B cell (primary cell): ENCODE measurements around the gene MVD. TPM values are rescaled to one million over a fixed set of nuclear protein-coding genes. Genes with fewer than 3 reads are reported as not detected.

ENCODE experiments used
- ATAC-seq: fragments of 200-7000 bp; cut with Tn5 transposase; one replicate; pipeline ENCODE4 v1.10.0; 2021; ENCODE audit warnings: low read depth, mild to moderate bottlenecking, moderate number of reproducible peaks, moderate library complexity
- CTCF ChIA-PET: fragments of 350-600 bp; sonication (Branson Sonifier 250); formaldehyde crosslinking; loops from one replicate; lab custom pipeline; 2021; ENCODE audit warnings: antibody characterized with exemption, inconsistent platforms; lab: Charles Lee
- POLR2A ChIA-PET: fragments of 350-600 bp; sonication (Branson Sonifier 250); formaldehyde crosslinking; loops from one replicate; lab custom pipeline; 2021; ENCODE audit warnings: antibody characterized with exemption; lab: Charles Lee
- DNase-seq: peaks from one replicate; pipeline ENCODE4 v3.0.0; 2013
- H2AFZ ChIP-seq: 2 replicates; pipeline ENCODE4 v1.6.1; 2012; ENCODE audit warnings: mild to moderate bottlenecking, low read depth, low read length; ENCODE audit not compliant: insufficient read depth, poor library complexity, severe bottlenecking
- H3K27ac ChIP-seq, 2 donors: 1 replicate in 1 of 2; 2 replicates in 1 of 2; pipeline ENCODE4 v1.5.1; 2012 to 2013; ENCODE audit warnings: low read length in 2 of 2, mild to moderate bottlenecking in 2 of 2, moderate library complexity in 1 of 2
- H3K27me3 ChIP-seq, 4 experiments: fragments of 200-600 bp in 1 of 4; sonication (generic) in 1 of 4; replicated peaks in 1 of 4; 1 replicate in 2 of 4; 2 replicates in 2 of 4; pipeline versions ENCODE4 v1.6.1 to v1.7.0; 2013 to 2016; ENCODE audit warnings: low read length in 3 of 4, mild to moderate bottlenecking in 2 of 4, mixed read lengths in 1 of 4, moderate library complexity in 1 of 4; ENCODE audit not compliant: insufficient read depth in 4 of 4, control insufficient read depth in 3 of 4; ENCODE audit errors: control extremely low read depth in 1 of 4
- H3K36me3 ChIP-seq, 2 experiments: replicated peaks in 1 of 2; 1 replicate in 1 of 2; 2 replicates in 1 of 2; pipeline versions ENCODE4 v1.6.1 to v1.7.1; 2013; ENCODE audit warnings: low read length in 1 of 2; ENCODE audit not compliant: insufficient read depth in 2 of 2, control insufficient read depth in 1 of 2; ENCODE audit errors: control extremely low read depth in 1 of 2, extremely low read depth in 1 of 2
- H3K4me1 ChIP-seq, 2 donors: fragments of 200-600 bp in 1 of 2; sonication (generic) in 1 of 2; 1 replicate in 1 of 2; 2 replicates in 1 of 2; pipeline versions ENCODE4 v1.5.1 to v1.6.1; 2013 to 2017; ENCODE audit warnings: low read length in 2 of 2; ENCODE audit not compliant: control insufficient read depth in 2 of 2, insufficient read depth in 2 of 2
- H3K4me2 ChIP-seq: replicated peaks from 2 replicates; pipeline ENCODE3; 2012; ENCODE audit warnings: mild to moderate bottlenecking, low read depth, low read length; ENCODE audit not compliant: poor library complexity, severe bottlenecking
- H3K4me3 ChIP-seq, 5 experiments: fragments of 200-600 bp in 1 of 5; sonication (generic) in 1 of 5; 1 replicate in 3 of 5; 2 replicates in 2 of 5; pipeline versions ENCODE4 v1.5.1 to v1.7.0; 2011 to 2016; ENCODE audit warnings: low read length in 4 of 5, mild to moderate bottlenecking in 4 of 5, low read depth in 2 of 5, control low read depth in 1 of 5, moderate library complexity in 1 of 5; ENCODE audit not compliant: insufficient read depth in 1 of 5; ENCODE audit errors: control extremely low read depth in 1 of 5, extremely low read depth in 1 of 5
- H3K79me2 ChIP-seq: fragments of 200-600 bp; sonication (generic); one replicate; pipeline ENCODE4 v1.6.0; 2016; ENCODE audit warnings: low read length; ENCODE audit not compliant: control insufficient read depth, insufficient read depth
- H3K9ac ChIP-seq: fragments of 200-600 bp; sonication (generic); 2 replicates; pipeline ENCODE4 v1.6.1; 2017; ENCODE audit warnings: mild to moderate bottlenecking, low read length, moderate library complexity
- H3K9me3 ChIP-seq, 3 donors: one replicate each; pipeline versions ENCODE4 v1.6.1 to v1.7.1; 2013; ENCODE audit warnings: low read length in 2 of 3; ENCODE audit not compliant: control insufficient read depth in 2 of 3, insufficient read depth in 1 of 3; ENCODE audit errors: control extremely low read depth in 1 of 3
- H4K20me1 ChIP-seq: 2 replicates; pipeline ENCODE4 v1.6.0; 2012; ENCODE audit warnings: mild to moderate bottlenecking, low read length; ENCODE audit not compliant: insufficient read depth, control insufficient read depth, poor library complexity, severe bottlenecking
- H3K27ac Mint-ChIP-seq: one replicate; pipeline ENCODE4 v1.8.0; 2021; ENCODE audit warnings: mixed read lengths
- H3K27me3 Mint-ChIP-seq: one replicate; pipeline ENCODE4 v1.8.0; 2021; ENCODE audit warnings: mixed read lengths
- H3K4me1 Mint-ChIP-seq: one replicate; pipeline ENCODE4 v1.8.0; 2021; ENCODE audit warnings: mixed read lengths
- H3K4me3 Mint-ChIP-seq: one replicate; pipeline ENCODE4 v1.8.0; 2021; ENCODE audit warnings: mixed read lengths
- H3K9me3 Mint-ChIP-seq: one replicate; pipeline ENCODE4 v1.8.0; 2022; ENCODE audit warnings: mixed read lengths; ENCODE audit not compliant: insufficient read depth
- EZH2 ChIP-seq: IDR thresholded peaks from 2 replicates; pipeline ENCODE4 v1.6.1; 2012; ENCODE audit warnings: borderline replicate concordance, low read depth, mild to moderate bottlenecking, moderate library complexity, low read length; ENCODE audit not compliant: insufficient read depth, poor library complexity, severe bottlenecking
- WGBS: methylation state at CpG from one replicate; pipeline ENCODE4 v1.1.5; 2013; ENCODE audit warnings: missing lambda C conversion rate; ENCODE audit not compliant: insufficient coverage; 5-methylcytosine and 5-hydroxymethylcytosine counted together
- intact Hi-C: fragments of 100-400 bp; cut with micrococcal nuclease; formaldehyde crosslinking; loops from one replicate; pipeline ENCODE4 v1.10.0; 2022
- polyA plus RNA-seq: library from polyadenylated mRNA; depleted of rRNA; stranded (reverse); fragments of >200 nt; gene quantifications from 2 replicates; pipeline ENCODE4 v1.2.3, GENCODE V29; 2012
- total RNA-seq, 2 donors: library from RNA; stranded (reverse); fragments of 120-200 nt in 1 of 2; gene quantifications; 1 replicate in 1 of 2; 2 replicates in 1 of 2; pipeline versions ENCODE4 v1.2.3 to v1.2.4, GENCODE V29; 2013 to 2022
- TF ChIP-seq, protein P1 (sequence below): fragments of 200-600 bp; IDR thresholded peaks from one replicate; pipeline ENCODE4 v1.8.0; 2022; ENCODE audit warnings: antibody characterized with exemption, mild to moderate bottlenecking

Gene MVD
- total and polyA plus RNA-seq, 2 donors (not counting 1 experiment from before 2014, with no cell fraction given) = 40.9 to 95.4 TPM

DNA sequence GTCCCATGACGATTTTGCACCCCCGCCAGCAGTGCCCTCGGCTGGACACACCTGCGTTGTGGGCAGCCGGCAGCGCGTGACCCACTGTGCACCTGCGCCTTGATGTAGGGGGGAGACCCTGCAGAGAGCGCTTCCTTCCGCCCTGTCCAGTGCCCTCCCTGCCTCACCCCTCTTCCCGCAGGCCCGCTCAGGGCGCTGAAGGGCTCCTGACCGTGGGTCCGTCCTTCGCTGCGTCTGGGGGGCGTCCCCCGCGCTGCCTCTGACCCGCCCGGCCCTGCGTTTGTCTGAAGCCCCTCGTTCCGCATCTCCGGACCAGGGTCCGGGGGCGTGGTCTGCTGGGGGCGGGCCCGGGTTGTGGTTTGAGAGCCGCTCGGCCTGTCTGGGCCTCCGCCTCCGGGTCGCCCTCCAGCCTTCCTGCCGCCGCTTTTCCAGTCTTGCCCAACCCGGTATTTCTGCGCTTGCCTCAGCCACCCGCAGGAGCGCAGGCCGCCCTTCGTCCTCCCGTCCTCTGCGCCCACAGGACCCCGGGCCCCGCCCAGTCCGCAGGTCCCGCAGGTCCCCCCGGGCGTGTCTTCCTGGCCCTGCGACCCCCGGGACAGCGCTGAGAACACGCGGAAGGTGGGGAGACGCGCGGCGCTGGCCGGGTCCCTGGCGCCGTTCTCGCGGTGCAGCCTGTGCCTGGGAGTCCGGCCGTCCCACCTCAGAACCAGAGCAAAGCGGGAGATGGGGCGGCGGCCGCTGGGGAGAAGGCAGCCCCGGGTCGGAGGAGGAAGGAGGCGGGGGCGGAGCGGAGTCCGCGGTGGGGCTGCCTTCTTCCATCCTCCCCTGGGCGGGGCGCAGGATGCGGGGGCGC, 28.5 kb downstream of the MVD start:
- Histone ChIP-seq H3K36me3 (peaks cover 0 to 27% of the 10 kb centered on the region in 2 experiments), H4K20me1 (peaks cover 29% of the 10 kb centered on the region), H3K9me3 (peaks cover 0 to 23% (median 0%) of the 10 kb centered on the region in 3 donors), H3K4me3 (peak overlapping the region in 4 of 5 experiments; percentile 62 to 78 (median 68)), H3K4me2 (peak overlapping the region; percentile 95), H3K9ac (peak overlapping the region; percentile 67), H3K27me3 (peaks cover 0 to 6% (median 0%) of the 10 kb centered on the region in 4 experiments), H3K27ac (peak overlapping the region; percentile 81 to 87), H2AFZ (peak overlapping the region; percentile 61), H3K4me1 (peaks cover 44 to 63% of the 10 kb centered on the region in 2 donors), H3K79me2 (peaks cover 7% of the 10 kb centered on the region)
- ChIA-PET CTCF (interaction anchor here (0.8 to 2.5 kb wide), 5 partner anchors 45 to 71 kb away, joined by 3 to 14 read pairs (median 7); no protein-coding TSS in a partner anchor), POLR2A (interaction anchor here (0.7 to 2.0 kb wide), 5 partner anchors 13 to 224 kb away, joined by 3 to 15 read pairs (median 8); partner anchors contain the start of gene CYBA)
- ATAC-seq (peak; percentile 66), DNase-seq (peak; percentile 87)
- intact Hi-C loops = loop anchor here (1.0 to 10.0 kb wide), 8 partner anchors 17 to 182 kb away; partner anchors contain the start of genes CYBA, MVD, PIEZO1 and SNAI3
- Mint-ChIP-seq H3K4me3 (peak overlapping the region; percentile 85), H3K27ac (peak overlapping the region; percentile 92), H3K27me3 (no peaks in the 10 kb centered on the region), H3K4me1 (peaks cover 52% of the 10 kb centered on the region), H3K9me3 (no peaks in the 10 kb centered on the region)
- no peak for TF ChIP-seq EZH2
- TF ChIP-seq, protein P1, sequence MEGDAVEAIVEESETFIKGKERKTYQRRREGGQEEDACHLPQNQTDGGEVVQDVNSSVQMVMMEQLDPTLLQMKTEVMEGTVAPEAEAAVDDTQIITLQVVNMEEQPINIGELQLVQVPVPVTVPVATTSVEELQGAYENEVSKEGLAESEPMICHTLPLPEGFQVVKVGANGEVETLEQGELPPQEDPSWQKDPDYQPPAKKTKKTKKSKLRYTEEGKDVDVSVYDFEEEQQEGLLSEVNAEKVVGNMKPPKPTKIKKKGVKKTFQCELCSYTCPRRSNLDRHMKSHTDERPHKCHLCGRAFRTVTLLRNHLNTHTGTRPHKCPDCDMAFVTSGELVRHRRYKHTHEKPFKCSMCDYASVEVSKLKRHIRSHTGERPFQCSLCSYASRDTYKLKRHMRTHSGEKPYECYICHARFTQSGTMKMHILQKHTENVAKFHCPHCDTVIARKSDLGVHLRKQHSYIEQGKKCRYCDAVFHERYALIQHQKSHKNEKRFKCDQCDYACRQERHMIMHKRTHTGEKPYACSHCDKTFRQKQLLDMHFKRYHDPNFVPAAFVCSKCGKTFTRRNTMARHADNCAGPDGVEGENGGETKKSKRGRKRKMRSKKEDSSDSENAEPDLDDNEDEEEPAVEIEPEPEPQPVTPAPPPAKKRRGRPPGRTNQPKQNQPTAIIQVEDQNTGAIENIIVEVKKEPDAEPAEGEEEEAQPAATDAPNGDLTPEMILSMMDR = no peak
- WGBS = under 1% methylated on average over 82 of the region's 82 CpGs
